GM19025 (cell line): ENCODE results near the gene LAIR1.
"Not testable (repeated sequence)": the region's sequence is repeated elsewhere in the genome, so short reads cannot be mapped to it uniquely, and the experiment has no call there.

ENCODE experiments used
- ATAC-seq: cut with Tn5 transposase; IDR thresholded peaks from one replicate; pipeline ENCODE4 v1.9.1; 2021; ENCODE audit warnings: mild to moderate bottlenecking, low read depth, moderate library complexity; ENCODE audit not compliant: unreplicated experiment

LAIR1 gene

DNA sequence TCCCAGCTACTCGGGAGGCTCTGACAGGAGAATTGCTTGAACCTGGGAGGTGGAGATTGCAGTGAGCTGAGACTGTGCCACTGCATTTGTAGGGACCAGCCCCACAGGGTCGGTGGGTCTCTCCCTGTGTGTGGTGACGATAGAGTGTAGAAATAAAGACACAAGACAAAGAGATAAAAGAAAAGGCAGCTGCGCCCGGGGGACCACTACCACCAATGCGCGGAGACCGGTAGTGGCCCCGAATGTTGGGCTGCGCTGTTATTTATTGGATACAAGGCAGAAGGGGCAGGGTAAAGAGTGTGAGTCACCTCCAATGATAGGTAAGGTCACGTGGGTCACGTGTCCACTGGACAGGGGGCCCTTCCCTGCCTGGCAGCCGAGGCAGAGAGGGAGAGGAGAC lies 42.4 kb downstream of the LAIR1 start:
- ATAC-seq = not testable (repeated sequence)

DNA sequence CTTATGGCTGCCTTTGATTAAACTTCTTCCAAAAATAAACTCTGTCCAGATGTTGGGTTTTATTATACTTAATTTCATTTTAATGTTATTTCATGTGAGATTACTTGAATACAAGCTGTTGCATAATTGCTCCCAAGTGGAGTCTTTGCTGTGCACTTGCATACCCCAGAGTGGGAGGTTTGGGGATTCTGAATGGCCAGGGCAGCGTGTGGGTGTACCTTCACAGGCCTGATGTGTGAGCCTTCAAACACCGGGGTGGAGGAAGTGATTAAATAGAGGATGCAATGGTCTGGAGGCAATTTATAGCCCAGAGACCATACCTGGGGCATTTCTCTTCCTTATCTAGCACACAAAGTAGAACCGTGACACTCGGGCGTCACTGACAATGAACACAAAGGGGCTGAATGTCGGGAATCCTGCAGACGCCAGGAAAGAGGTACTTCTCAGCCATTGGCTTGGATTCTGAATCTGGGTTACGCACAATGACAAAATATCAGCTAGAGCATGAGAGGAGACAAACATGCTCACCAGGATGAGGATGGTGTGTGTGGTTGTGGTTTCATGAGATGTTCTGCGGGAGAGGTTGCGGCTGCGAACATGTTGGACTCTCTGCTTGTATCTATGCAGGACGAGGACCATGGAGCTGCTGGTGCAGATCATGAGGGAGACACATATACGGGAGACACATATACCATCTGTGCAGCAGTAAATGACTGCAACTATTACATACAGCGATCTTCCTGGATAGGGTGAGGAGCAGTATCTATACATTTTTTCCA lies 44.6 kb downstream of the LAIR1 start:
- no peak for ATAC-seq

DNA sequence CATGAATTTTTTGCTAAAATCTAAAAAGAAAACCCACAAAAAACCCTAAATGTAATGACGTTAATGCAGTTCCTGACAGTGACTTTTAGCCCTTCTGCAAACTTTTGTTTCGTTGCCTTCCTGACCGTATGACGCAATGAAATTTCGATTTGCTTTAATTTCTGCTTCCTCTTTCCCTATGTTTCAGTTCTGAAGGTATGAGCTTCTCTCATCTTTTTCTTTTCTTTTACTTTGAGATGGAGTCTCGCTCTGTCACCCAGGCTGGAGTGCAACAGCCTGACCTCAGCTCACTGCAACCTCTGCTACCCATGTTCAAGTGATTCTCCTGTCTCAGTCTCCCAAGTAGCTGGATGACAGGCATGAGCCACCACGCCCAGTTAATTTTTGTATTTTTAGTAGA lies 45.7 kb downstream of the LAIR1 start:
- ATAC-seq = no peak

DNA sequence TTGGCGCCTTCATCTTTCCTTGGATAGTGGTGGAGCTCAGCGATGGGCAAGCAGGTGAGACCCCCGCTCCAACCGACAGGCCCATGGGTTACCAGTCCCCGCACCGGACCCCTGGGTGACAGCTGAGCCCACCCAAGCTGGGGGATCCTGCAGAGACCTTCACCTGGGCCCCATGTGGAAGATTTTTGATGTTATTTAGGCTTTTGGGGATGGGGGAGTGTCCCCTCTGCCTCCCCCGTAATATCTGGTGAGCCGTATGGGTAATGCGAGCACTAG lies 46.8 kb downstream of the LAIR1 start:
- no peak for ATAC-seq

DNA sequence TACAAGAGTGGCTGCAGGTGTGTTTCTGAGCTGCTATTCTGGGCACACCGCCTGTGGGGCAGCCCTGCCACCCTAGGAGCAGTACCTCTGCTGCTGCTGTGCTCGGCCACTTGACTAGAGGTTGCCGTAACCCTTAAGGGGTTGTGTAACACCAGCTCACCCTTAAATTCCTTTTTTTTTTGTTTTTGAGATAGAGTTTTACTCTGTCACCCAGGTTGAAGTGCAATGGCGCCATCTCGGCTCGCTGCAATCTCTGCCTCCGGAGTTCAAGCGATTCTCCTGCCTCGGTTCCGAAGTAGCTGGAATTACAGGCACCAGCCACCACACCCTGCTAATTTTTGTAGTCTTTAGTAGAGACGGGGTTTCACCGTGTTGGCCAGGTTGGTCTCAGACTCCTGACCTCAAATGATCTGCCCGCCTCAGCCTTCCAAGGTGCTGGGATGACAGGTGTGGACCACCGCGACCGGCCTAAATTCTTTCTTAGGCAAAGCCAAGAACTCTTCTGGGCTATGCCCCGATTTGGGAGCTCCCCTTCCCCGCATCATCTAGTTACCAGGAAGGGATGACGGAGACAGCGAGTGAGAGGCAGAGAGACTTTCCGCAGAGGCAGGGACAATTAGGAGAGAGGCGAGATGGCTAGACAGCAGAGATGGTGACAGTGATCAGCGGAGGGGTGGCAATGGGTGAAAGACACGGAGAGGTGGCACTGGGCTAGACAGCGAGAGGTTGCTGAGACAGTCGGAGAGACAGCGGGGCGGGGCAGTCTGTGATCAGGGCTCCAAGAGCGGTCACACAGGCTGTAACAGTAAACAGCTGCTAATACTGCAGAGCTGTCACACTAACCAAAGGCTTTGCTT lies 47.4 kb downstream of the LAIR1 start:
- no peak for ATAC-seq

DNA sequence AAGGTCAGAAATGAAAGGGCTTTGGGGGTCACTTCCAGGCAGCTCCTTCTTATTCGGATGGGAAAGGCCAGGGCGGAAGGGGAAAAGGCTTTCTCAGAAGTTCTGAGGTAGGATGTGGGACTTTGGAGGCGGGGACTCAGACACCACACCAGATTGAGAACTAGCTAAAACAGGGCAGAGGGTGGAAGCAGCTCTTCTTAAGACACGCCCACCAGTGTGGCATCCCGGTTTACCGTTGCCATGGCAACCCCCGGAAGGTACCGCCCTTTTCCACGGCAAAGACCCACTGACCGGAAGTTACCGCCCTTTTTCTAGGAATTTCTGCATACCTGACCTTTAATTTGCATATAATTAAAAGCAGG lies 48.0 kb downstream of the LAIR1 start:
- no peak for ATAC-seq

DNA sequence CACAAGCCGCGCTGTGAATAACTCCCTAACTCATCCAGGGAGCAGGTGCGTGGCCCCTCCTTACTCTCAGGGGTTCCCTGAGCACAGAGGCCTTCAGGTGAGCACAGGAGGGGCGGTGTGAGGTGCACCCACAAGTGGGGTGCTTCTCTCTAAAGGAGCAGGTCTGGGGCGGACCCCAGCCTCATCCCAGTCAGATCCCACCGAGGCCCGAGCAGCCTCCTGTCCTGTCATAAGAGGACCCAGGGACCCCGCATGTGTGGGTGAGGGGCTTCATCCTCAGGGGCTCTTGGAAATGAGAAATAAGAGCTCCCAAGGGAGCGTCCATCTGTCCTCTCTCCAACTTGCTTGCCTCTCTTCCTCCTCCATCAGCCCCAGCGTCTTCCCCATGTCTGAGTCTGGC lies 48.8 kb downstream of the LAIR1 start:
- ATAC-seq = no peak

DNA sequence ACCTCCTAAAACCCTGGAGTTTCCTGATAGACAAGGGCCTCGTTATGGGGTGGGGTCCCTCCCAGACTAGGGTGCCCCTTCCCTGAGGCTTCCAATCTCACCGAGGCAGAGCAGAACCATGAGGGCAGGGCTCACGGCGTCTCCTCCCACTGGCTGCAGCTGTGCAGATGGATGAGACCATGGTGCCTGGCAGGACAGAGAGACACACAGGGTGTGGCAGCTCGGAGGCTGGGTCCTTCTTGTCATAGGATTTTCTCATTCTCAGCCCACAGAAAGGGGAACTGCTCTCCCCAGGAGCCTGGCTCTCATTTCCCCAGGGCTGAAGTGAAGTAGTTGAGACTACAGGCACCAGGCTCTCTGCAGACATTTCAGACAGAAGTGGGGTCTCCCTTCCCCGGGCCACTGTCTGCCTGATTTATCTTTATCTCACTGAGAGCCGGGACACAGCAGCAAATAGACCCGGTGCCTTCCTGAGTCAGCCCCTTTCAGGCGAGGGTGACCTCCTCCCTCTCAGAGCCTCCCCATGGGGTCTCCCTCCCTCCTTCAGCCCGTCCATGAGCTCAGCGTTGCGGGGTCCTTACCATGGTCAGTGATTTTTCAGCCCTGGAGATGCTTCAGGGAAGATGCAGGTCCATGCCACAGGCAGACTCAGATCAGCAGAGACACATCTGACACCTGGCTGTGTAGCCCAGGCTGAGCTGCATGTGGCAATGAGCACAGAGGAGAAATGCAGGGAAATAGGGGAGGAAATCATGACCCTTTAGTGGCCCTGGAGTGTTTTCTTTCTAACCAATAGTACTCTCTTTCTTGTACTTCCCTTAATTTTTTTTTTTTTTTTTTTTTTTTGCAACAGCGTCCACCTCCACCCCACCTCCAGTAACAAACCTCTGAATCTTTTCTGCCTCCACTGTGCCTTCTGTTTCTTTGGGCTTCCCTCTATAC lies 52.0 kb downstream of the LAIR1 start, which contains the start of gene LILRA5:
Gene LILRA5 (minus strand): TSS at position 731 of the 942 bp plus-strand sequence. CDS start 147 bp downstream, at position 584.
- no peak for ATAC-seq

DNA sequence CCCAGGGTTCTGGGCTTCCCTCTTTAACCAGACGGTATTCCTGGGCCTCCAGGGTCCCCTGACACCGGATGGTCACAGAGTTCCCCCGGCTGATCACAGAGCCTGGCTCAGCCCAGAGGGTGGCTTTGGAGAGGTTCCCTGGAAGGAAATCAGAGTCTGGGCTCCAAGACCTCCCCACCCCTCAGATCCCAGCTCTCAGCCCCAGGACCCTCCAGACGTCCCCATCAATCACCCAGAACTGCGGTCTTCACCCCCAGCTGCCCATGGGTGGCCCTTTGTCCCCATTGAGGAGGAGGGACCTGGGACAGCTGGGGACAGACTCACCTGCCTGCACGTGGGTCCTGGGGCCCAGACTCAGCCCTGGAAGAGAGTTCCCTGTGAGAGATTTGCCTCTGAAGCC lies 52.7 kb downstream of the LAIR1 start:
- ATAC-seq = no peak

DNA sequence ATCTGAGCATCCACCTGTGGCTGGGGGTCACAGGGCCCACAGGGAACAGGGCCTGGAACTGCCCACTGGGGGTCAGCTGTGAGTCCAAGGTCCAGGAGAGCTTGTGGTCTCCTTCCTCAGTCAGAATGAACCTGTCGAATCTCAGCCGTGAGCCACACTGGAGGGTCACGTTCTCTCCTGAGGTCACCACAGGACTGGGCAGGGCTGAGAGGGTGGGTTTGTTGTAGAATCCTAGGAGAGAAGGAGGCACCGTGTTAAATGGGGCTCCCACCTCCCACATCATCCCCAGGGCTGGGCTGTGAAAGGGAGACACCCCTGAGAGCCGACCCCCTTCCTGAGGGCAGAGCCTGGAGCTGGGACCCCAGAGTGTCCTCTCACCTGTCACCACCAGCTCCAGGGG lies 53.2 kb downstream of the LAIR1 start:
- ATAC-seq = no peak

DNA sequence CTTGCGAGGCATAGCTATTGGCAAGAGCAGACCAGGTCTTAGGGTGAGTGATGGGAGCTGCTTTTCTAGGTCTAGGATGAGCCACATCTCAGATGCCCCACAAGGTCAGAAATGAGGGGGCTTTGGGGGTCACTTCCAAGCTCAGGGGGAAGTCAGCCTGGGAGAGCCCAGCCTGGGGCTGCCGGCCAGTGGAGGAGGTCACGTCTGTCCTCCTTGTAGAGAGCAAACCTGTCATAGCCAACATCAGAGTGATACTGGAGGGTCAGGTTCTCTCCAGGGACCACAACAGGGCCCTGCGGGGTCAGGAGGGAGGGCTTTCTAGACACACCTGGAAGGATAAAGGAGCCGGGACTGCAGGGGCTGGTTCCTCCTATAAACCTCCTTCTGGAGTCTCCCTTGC lies 54.2 kb downstream of the LAIR1 start:
- no peak for ATAC-seq

DNA sequence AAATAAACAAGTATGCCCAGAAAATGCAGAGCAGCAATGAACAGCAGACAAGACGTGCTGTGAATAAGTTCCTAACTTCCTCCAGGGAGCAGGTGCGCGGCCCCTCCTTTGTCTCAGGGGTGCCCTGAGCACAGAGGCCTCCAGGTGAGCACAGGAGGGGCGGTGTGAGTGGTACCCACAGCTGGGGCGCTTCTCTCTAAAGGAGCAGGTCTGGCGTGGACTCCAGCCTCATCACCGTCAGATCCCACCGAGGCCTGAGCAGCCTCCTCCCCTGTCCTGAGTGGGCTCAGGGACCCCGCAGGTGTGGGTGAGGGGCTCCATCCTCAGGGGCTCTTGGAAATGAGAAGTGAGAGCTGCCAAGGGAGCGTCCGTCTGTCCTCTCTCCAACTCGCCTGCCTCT lies 54.9 kb downstream of the LAIR1 start:
- ATAC-seq = no peak

DNA sequence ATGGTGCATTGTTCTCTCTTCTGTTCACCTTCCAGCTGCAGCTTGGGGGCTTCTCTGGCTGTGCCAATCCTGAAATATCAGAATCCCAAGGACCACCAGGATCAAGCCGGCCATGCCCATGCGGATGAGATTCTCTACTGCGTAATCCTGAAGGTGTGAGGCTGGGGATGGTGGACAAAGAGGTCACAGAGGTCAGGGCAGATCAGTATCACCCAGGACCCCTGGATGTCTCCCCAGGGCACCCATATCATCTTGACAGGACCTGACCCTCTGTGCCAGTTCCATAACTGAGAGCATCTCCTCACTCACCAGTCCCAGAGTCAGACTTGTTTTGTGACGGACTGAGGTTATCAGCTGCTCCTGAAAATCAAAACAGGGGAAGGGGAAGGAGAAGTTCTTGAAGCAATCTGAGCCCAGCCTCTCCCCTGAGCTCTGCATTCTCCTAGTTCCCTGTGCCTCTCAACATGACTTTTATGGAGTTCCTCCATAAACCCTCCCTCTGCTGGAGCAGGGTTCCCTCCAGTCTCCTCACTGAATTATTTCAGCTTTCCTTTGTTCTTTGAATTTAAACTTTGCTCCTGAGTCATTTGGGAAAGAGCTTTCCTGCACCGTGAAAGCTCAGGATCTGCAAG lies 57.2 kb downstream of the LAIR1 start:
- ATAC-seq = no peak

DNA sequence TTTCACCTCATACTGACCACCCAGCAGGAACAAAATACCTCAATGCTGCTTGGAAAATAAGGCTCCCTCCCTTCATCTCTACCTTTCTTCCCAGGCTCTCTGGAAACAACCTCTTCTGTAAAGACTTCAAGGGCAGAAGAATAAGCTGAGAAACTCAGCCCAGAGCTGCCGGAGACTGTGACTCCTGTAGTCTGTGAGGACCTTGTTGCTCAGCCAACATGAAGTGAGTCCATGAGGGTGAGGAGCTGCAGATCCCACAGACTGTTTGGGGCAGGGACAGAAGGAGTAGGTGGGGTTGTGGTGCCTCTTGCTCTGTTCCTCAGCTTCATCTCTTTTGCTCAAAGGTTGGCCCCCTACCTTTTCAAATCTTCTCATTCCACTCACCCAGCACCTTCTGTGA lies 59.6 kb downstream of the LAIR1 start:
- ATAC-seq = no peak

DNA sequence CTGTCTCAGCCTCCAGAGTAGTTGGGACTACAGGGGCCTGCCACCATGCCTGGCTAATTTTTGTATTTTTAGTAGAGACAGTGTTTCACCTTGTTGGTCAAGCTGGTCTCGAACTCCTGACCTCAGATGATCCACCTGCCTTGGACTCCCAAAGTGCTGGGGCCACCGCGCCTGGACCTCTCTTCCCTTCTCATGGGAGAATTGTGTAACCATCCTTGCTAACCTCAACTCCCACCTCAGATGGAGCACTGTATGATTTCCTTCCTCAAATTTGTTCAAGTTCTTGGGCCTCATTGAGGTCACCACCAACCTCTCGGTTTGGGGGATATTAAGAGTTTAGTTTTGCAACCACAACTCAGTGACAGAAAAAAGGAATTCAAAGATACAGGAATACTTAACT lies 62.5 kb downstream of the LAIR1 start:
- ATAC-seq = no peak
